Trophoblast cell (in vitro differentiated cells and primary cell): ENCODE measurements around the gene GET4.

Experiments
- DNase-seq, 2 donors: peaks; one replicate each; pipeline ENCODE4 v3.0.0-alpha.2; 2016
- H2AFZ ChIP-seq: 2 replicates; pipeline ENCODE4 v1.6.1; 2013; ENCODE audit warnings: low read length, moderate library complexity, mild to moderate bottlenecking; ENCODE audit not compliant: insufficient read depth, poor library complexity
- H2AK5ac ChIP-seq: 2 replicates; pipeline ENCODE4 v1.6.1; 2013; ENCODE audit warnings: mild to moderate bottlenecking, low read length
- H2BK120ac ChIP-seq: 2 replicates; pipeline ENCODE4 v1.6.1; 2013; ENCODE audit warnings: low read length, mild to moderate bottlenecking, moderate library complexity; ENCODE audit not compliant: insufficient read depth, poor library complexity
- H2BK12ac ChIP-seq: 2 replicates; pipeline ENCODE4 v1.6.1; 2013; ENCODE audit warnings: mild to moderate bottlenecking, low read length, moderate library complexity
- H2BK5ac ChIP-seq: 2 replicates; pipeline ENCODE4 v1.6.1; 2013; ENCODE audit warnings: low read length, low read depth, moderate library complexity, mild to moderate bottlenecking; ENCODE audit not compliant: poor library complexity
- H3K14ac ChIP-seq: 2 replicates; pipeline ENCODE4 v1.6.1; 2013; ENCODE audit warnings: mild to moderate bottlenecking, low read length
- H3K18ac ChIP-seq: 2 replicates; pipeline ENCODE4 v1.6.1; 2013; ENCODE audit warnings: mild to moderate bottlenecking, low read length
- H3K23ac ChIP-seq: 2 replicates; pipeline ENCODE4 v1.6.1; 2013; ENCODE audit warnings: low read length
- H3K27ac ChIP-seq: 2 replicates; pipeline ENCODE4 v1.5.1; 2013; ENCODE audit warnings: low read depth, mild to moderate bottlenecking, inconsistent platforms, low read length, moderate library complexity
- H3K27me3 ChIP-seq: 2 replicates; pipeline ENCODE4 v1.6.1; 2013; ENCODE audit warnings: inconsistent platforms, mild to moderate bottlenecking, low read length, moderate library complexity; ENCODE audit not compliant: insufficient read depth
- H3K36me3 ChIP-seq, 2 experiments: 1 replicate in 1 of 2; 2 replicates in 1 of 2; pipeline ENCODE4 v1.6.1; 2013; ENCODE audit warnings: low read length in 2 of 2, mild to moderate bottlenecking in 2 of 2, moderate library complexity in 1 of 2; ENCODE audit not compliant: insufficient read depth in 2 of 2, control insufficient read depth in 1 of 2
- H3K4ac ChIP-seq: 2 replicates; pipeline ENCODE4 v1.6.1; 2013; ENCODE audit warnings: low read depth, mild to moderate bottlenecking, low read length, moderate library complexity
- H3K4me1 ChIP-seq, 2 experiments: 1 replicate in 1 of 2; 2 replicates in 1 of 2; pipeline ENCODE4 v1.6.1; 2013; ENCODE audit warnings: low read length in 2 of 2, mild to moderate bottlenecking in 2 of 2, moderate library complexity in 1 of 2; ENCODE audit not compliant: insufficient read depth in 2 of 2, control insufficient read depth in 1 of 2
- H3K4me2 ChIP-seq: 2 replicates; pipeline ENCODE4 v1.6.1; 2013; ENCODE audit warnings: inconsistent platforms, mild to moderate bottlenecking, low read length, moderate library complexity
- H3K4me3 ChIP-seq: 2 replicates; pipeline ENCODE4 v1.5.1; 2013; ENCODE audit warnings: mild to moderate bottlenecking, low read depth, low read length, inconsistent platforms
- H3K79me1 ChIP-seq: one replicate; pipeline ENCODE4 v1.6.1; 2013; ENCODE audit warnings: low read length
- H3K79me2 ChIP-seq: 2 replicates; pipeline ENCODE4 v1.6.1; 2013; ENCODE audit warnings: low read length, mild to moderate bottlenecking; ENCODE audit not compliant: control insufficient read depth, insufficient read depth, poor library complexity
- H3K9ac ChIP-seq: 2 replicates; pipeline ENCODE4 v1.6.1; 2013; ENCODE audit warnings: mild to moderate bottlenecking, low read length
- H3K9me3 ChIP-seq: 2 replicates; pipeline ENCODE4 v1.6.1; 2013; ENCODE audit warnings: low read depth, mild to moderate bottlenecking, control low read depth, inconsistent platforms, low read length; ENCODE audit not compliant: insufficient read depth
- H4K12ac ChIP-seq: 2 replicates; pipeline ENCODE4 v1.6.1; 2013; ENCODE audit warnings: low read depth, mild to moderate bottlenecking, low read length, moderate library complexity
- H4K8ac ChIP-seq: 2 replicates; pipeline ENCODE4 v1.6.1; 2013; ENCODE audit warnings: low read depth, mild to moderate bottlenecking, low read length, moderate library complexity
- H4K91ac ChIP-seq: one replicate; pipeline ENCODE4 v1.6.1; 2013; ENCODE audit warnings: low read depth, mild to moderate bottlenecking, low read length, moderate library complexity
- WGBS: extraction: QIAGEN DNeasy Blood & Tissue Kit; methylation state at CpG from one replicate; pipeline ENCODE4 v1.1.7; 2013; ENCODE audit warnings: missing lambda C conversion rate; ENCODE audit not compliant: insufficient read length, insufficient coverage; ENCODE audit errors: extremely low coverage; 5-methylcytosine and 5-hydroxymethylcytosine counted together

The GET4 gene

GRCh38 chr7:927031-927671 lies 50.8 kb downstream of the GET4 start:
- H4K8ac ChIP-seq: no peak overlapping the region
- H2AFZ ChIP-seq: no peak overlapping the region
- peaks cover 2 to 6% of the 10 kb centered on the region in 2 experiments for H3K4me1 ChIP-seq
- WGBS: no CpG with 5 or more reads among the region's 21 CpGs
- H3K4me2 ChIP-seq: no peak overlapping the region
- no peak overlapping the region for H2BK12ac ChIP-seq
- no peaks in the 10 kb centered on the region for H3K79me1 ChIP-seq
- H3K27ac ChIP-seq: no peak overlapping the region
- H3K4me3 ChIP-seq: no peak overlapping the region
- no peak overlapping the region for H4K91ac ChIP-seq
- H3K4ac ChIP-seq: no peak overlapping the region
- H3K23ac ChIP-seq: no peak overlapping the region
- peak; percentile 100 for DNase-seq
- no peaks in the 10 kb centered on the region for H3K36me3 ChIP-seq
- no peak overlapping the region for H2BK5ac ChIP-seq
- no peak overlapping the region for H3K18ac ChIP-seq
- no peak overlapping the region for H2AK5ac ChIP-seq
- H3K79me2 ChIP-seq: no peaks in the 10 kb centered on the region
- H3K9me3 ChIP-seq: no peaks in the 10 kb centered on the region
- H2BK120ac ChIP-seq: no peak overlapping the region
- no peak overlapping the region for H3K14ac ChIP-seq
- no peak overlapping the region for H3K9ac ChIP-seq
- no peaks in the 10 kb centered on the region for H3K27me3 ChIP-seq
- no peak overlapping the region for H4K12ac ChIP-seq

GRCh38 chr7:929311-929711 lies 53.0 kb downstream of the GET4 start:
- Histone ChIP-seq H3K9ac (no peak overlapping the region), H2BK120ac (no peak overlapping the region), H3K14ac (no peak overlapping the region), H2AFZ (no peak overlapping the region), H3K27ac (no peak overlapping the region), H4K91ac (no peak overlapping the region), H3K36me3 (no peaks in the 10 kb centered on the region), H2AK5ac (no peak overlapping the region), H3K18ac (no peak overlapping the region), H4K8ac (no peak overlapping the region), H3K4me2 (no peak overlapping the region), H3K4ac (no peak overlapping the region), H3K9me3 (no peaks in the 10 kb centered on the region), H3K79me1 (no peaks in the 10 kb centered on the region), H3K79me2 (no peaks in the 10 kb centered on the region), H3K27me3 (no peaks in the 10 kb centered on the region), H2BK12ac (no peak overlapping the region), H3K4me1 (no peaks in the 10 kb centered on the region), H2BK5ac (no peak overlapping the region), H4K12ac (no peak overlapping the region), H3K23ac (no peak overlapping the region), H3K4me3 (no peak overlapping the region)
- DNase-seq: peak; percentile 68 to 73
- WGBS: no CpG with 5 or more reads among the region's 14 CpGs

- Histone ChIP-seq H2BK12ac (no peak overlapping the region), H3K14ac (no peak overlapping the region), H2BK120ac (no peak overlapping the region), H2AK5ac (no peak overlapping the region), H4K12ac (no peak overlapping the region), H3K4me2 (no peak overlapping the region), H3K9ac (no peak overlapping the region), H3K79me1 (no peaks in the 10 kb centered on the region), H3K9me3 (no peaks in the 10 kb centered on the region), H3K27ac (no peak overlapping the region), H3K4ac (no peak overlapping the region), H4K91ac (no peak overlapping the region), H3K27me3 (no peaks in the 10 kb centered on the region), H3K79me2 (no peaks in the 10 kb centered on the region), H2BK5ac (no peak overlapping the region), H2AFZ (no peak overlapping the region), H3K23ac (no peak overlapping the region), H3K36me3 (no peaks in the 10 kb centered on the region), H4K8ac (no peak overlapping the region), H3K4me3 (no peak overlapping the region), H3K18ac (no peak overlapping the region), H3K4me1 (no peaks in the 10 kb centered on the region)
- no peak for DNase-seq
- no CpG with 5 or more reads among the region's 29 CpGs for WGBS
These were observed 54.8 kb downstream of the GET4 start for GRCh38 chr7:930975-931758.

GRCh38 chr7:931871-932650 lies 55.7 kb downstream of the GET4 start:
- Histone ChIP-seq H3K27me3 (no peaks in the 10 kb centered on the region), H3K4me2 (no peak overlapping the region), H2AFZ (no peak overlapping the region), H3K4me3 (no peak overlapping the region), H4K91ac (no peak overlapping the region), H3K4ac (no peak overlapping the region), H4K8ac (no peak overlapping the region), H3K9ac (no peak overlapping the region), H2BK120ac (no peak overlapping the region), H2AK5ac (no peak overlapping the region), H2BK12ac (no peak overlapping the region), H3K14ac (no peak overlapping the region), H3K36me3 (no peaks in the 10 kb centered on the region), H3K9me3 (no peaks in the 10 kb centered on the region), H3K23ac (no peak overlapping the region), H3K79me2 (no peaks in the 10 kb centered on the region), H3K18ac (no peak overlapping the region), H3K79me1 (no peaks in the 10 kb centered on the region), H3K27ac (no peak overlapping the region), H4K12ac (no peak overlapping the region), H3K4me1 (no peaks in the 10 kb centered on the region), H2BK5ac (no peak overlapping the region)
- no CpG with 5 or more reads among the region's 21 CpGs for WGBS
- no peak for DNase-seq
